PC-3 (cell line): ENCODE measurements around the gene SLC13A3.

Experiments used
- EZH2 ChIP-seq: fragments of 300-600 bp; sonication (generic); IDR thresholded peaks from one replicate; pipeline ENCODE4 v1.6.1; 2017; ENCODE audit warnings: antibody characterized with exemption, mild to moderate bottlenecking, low read length; ENCODE audit not compliant: unreplicated experiment
- EZH2phosphoT487 ChIP-seq: fragments of 300-600 bp; sonication (generic); IDR thresholded peaks from 2 replicates; pipeline ENCODE4 v1.6.1; 2018; ENCODE audit warnings: mild to moderate bottlenecking, antibody characterized with exemption, low read length, borderline replicate concordance
- TF ChIP-seq, protein P1 (sequence below): fragments of 300-600 bp; sonication (generic); conservative IDR thresholded peaks from 2 replicates; pipeline ENCODE4 v1.5.1; 2017; ENCODE audit warnings: antibody characterized with exemption, low read depth, mild to moderate bottlenecking, low read length

DNA sequence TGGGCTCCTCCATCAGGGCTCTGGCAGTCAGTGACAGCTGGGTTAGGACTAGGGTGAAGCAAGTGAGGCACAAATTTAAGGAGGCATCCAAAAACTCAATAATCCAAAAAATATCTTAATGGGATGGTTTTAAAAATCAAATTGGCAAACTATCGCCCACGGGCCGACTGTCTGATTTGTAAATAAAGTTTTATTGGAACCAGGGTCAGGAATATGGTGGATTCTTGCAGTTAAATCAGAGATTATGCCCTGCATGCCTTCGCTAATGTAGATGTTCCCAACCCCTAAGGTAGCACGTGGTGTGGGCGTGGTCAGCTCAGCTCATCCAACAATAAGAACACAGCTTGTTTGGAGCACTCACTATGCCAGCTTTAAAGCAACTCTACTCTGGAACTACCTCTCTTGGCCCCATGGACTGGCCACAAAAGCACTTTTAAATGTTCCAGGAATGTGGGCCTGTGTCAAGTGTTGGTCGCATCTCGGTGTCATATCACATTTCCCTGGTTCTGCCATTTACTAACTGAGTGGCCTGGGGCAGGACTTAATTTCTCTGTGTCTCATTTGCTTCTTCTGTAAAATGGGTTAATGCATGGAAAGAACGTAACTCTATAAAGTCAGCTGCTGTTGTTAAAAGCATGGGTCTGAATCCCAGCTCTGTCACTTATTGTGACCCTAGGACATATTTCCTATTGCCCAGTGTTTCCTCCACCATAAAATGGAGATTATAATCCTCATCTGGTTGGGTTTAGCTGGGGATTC is 31.0 kb upstream of the SLC13A3 start:
- TF ChIP-seq, protein P1, sequence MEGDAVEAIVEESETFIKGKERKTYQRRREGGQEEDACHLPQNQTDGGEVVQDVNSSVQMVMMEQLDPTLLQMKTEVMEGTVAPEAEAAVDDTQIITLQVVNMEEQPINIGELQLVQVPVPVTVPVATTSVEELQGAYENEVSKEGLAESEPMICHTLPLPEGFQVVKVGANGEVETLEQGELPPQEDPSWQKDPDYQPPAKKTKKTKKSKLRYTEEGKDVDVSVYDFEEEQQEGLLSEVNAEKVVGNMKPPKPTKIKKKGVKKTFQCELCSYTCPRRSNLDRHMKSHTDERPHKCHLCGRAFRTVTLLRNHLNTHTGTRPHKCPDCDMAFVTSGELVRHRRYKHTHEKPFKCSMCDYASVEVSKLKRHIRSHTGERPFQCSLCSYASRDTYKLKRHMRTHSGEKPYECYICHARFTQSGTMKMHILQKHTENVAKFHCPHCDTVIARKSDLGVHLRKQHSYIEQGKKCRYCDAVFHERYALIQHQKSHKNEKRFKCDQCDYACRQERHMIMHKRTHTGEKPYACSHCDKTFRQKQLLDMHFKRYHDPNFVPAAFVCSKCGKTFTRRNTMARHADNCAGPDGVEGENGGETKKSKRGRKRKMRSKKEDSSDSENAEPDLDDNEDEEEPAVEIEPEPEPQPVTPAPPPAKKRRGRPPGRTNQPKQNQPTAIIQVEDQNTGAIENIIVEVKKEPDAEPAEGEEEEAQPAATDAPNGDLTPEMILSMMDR, result no peak
- TF ChIP-seq EZH2, result no peak
- TF ChIP-seq EZH2phosphoT487, result no peak
